ENCODE measurements around the gene PIM3.
A peak's percentile ranks its signal among the peaks of the same experiment; 100 is the strongest.

Gene PIM3

GRCh38 chr22:49991907-49992533 is 31.4 kb downstream of the PIM3 start:
- DNase-seq = no peak

DNA sequence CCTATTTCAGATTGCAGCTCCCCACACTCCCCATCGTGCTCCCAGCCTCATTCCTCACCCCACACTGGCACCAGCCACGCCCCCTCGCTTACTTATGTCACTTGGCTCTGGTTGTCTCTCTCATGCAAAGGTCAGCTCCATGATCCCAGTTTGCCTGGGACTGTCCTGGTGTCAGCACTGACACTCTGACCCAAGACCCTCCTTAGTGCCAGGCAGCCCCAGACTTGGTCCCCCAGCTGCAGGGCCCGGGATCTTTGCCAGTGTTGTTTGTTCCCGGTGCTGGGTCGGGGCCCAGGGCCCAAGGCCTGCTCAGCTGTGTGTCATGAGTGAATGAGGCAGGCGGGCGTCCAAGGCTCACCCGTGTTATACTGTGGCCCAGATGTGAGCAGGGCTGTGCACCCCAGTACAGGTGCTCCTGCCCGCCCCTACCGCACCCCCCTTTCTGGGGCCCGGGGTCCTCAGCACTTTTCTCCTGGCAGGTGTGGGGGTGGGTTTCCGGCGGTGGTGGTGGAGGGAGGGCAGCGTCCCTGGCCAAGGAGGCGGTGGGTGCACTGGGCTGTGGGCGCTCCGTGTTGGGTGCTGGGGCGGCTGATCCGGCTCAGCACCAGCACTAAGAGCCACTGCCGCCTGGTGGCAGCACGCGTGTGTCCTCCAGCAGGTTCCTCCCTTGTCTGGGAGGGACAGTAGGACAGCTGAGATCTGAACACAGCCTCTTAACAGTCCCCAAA is 32.5 kb downstream of the PIM3 start:
- peak in 11 of 14 donors; percentile 51 to 87 (median 73) for DNase-seq

DNA sequence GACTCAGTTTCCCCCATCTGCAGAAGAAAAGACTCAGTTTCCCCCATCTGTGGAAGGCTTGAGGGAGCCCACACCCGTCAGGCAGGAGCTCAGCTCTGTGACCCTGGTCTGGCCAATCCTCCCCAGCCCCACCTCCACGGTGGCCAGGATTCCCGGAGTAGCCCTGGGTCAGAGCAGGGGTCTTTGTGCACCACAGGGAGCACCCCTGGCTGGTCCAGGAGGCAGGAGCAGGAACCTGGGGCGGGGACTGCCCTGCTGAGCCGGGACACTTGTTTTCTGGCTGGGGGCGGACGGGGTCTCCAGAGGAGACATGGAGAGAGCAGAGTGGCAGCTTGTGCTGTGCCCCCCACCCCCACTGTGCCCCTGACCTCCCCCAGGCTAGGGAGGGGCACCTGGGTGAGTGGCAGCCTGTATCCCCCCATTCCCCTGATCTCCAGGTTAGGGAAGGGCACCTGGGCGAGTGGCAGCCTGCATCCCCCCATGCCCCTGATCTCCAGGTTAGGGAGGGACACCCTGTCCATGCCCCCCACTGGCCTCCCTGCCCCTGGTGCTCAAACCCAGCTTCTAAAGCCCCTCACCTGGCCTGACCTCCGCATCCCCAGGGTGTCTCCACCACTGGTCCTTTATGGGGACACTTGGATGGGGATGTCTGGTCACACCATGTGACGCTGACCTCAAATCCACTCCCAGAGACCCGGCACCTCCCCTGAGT is 33.2 kb downstream of the PIM3 start:
- DNase-seq = no peak

DNA sequence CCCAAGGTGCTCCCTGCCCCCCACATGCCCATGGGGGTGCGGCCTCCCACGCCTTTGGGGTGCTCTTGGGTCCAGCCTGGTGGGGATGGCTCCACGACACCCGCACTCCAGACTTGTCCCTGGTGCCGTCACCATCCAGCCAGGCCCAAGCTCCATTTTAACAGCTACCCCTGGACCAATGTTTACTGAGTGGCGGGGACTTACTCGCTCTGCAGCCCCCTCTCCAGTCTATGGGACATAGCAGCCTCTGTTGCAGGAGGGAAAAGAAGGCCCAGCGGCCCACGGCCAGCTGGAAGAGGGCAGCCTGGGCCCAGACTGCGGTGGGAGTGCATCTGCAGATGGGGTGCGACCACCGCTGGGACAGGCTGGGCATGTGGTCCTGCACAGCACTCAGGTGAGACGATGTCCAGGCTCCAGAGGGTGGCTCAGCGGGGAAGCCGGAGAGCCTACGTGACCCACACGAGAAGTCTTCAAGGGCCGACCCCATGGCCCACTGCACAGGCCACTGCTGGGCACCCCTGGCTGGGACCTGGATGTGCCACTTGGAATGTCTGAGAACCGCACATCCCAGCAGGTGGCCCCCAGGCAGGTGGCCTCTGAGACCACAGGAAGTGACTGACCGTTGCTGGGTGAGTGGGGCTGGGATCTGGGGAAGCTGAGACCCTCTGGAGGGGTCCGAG is 33.9 kb downstream of the PIM3 start:
- no peak for DNase-seq

DNA sequence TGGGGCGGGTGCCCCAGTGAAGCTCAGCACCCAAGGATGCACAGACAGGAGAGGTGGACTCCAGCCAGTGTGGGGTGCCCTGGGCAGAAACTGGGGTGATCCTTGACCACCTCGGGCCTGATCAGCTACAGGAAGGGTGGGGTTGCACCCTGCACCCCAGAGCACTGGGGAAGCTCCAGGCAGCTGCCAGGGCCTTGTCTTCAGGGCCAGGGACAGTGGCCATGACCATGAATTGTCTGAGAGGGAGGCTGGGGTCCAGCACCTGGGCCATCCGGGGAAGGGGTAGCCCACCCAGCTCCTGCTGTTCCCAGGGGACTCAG is 34.4 kb downstream of the PIM3 start:
- DNase-seq = no peak

- DNase-seq = no peak
Measured at GRCh38 chr22:49995361-49996118, 35.0 kb downstream of the PIM3 start.

- no peak for DNase-seq
Measured at GRCh38 chr22:49996119-49996517, 35.5 kb downstream of the PIM3 start.

DNA sequence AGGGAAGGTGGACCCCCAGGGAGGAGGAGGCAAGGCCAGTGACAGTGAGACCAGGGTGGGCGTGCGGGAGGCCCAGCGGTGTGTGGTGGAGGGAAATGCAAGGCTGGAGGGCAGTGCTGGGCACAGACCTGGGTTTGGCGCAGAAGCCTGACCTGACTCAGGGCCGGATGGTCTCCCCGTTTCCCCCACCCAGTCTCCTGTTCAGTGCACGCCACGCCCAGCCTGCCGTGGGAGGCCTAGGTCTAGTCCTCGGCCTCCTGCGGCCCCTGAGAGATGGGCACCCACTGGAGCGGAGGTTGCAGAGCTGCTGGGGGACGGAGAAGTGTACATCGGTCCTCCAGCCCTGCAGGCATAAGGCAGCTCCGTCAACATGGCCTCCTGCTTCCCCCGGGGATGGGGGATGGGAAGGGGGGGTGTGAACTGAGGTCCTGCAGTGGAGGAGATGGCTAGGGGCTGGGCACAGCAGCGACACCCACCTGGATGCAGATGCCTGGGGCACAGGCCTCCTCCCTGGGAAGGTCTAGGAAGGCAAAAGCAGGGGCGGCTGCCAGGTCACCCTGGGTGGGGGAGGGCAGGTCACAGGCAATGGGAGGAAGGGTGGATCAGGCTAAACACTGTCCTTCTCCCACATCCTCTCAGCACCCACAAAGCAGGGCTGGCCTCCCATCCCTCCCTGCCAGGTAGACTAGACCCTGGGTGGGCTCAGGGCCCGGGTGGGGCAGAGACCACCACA is 36.1 kb downstream of the PIM3 start:
- no peak for DNase-seq

- DNase-seq = no peak
Measured at GRCh38 chr22:49997251-49997599, 36.7 kb downstream of the PIM3 start.

DNA sequence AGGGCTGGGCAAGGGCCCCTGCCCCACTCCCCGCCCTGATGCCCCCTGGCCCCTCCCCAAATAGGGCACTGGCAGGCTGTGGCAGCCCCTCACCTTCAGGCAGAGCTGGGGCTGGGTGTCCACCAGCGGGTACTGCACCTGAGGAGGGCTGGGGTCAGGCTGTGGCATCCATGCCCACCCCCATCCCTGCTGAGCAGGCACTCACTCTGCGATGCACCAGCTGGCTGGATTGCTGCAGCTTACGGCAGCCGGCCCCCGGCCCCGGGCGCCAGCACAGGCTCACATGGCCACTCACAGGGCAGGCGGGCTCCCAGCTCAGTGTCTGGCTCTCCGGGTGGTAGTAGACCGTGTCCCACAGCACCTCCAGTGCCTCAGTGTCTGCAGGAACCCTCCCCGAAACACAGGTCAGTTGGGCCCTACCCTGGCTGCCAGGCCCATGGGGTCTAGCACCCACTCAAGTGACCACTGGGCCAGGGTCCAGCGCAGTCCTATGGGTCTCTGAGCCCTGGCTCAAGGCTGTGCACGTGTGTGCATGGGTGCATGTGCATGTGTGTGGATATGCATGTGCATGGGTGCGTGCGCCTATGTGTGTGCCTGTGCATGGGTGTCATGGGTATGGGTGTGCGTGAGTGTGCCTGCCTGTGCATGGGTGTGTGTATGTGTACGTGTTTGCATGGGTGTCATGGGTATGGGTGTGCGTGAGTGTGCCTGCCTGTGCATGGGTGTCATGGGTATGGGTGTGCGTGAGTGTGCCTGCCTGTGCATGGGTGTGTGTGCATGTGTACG is 37.6 kb downstream of the PIM3 start:
- DNase-seq = no peak

DNA sequence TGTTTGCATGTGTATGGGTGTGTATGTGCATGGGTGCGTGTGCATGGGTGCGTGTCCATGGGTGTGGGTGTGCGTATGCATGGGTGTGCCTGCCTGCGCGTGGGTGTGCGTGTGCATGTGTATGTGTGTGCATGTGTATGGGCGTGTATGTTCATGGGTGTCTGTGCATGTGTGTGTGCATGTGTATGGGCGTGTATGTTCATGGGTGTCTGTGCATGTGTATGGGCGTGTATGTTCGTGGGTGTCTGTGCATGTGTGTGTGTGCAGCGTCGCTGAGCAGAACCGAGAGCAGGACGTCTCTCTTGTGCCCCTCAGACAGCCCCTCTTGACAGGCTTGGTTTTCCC is 38.1 kb downstream of the PIM3 start:
- no peak for DNase-seq

DNA sequence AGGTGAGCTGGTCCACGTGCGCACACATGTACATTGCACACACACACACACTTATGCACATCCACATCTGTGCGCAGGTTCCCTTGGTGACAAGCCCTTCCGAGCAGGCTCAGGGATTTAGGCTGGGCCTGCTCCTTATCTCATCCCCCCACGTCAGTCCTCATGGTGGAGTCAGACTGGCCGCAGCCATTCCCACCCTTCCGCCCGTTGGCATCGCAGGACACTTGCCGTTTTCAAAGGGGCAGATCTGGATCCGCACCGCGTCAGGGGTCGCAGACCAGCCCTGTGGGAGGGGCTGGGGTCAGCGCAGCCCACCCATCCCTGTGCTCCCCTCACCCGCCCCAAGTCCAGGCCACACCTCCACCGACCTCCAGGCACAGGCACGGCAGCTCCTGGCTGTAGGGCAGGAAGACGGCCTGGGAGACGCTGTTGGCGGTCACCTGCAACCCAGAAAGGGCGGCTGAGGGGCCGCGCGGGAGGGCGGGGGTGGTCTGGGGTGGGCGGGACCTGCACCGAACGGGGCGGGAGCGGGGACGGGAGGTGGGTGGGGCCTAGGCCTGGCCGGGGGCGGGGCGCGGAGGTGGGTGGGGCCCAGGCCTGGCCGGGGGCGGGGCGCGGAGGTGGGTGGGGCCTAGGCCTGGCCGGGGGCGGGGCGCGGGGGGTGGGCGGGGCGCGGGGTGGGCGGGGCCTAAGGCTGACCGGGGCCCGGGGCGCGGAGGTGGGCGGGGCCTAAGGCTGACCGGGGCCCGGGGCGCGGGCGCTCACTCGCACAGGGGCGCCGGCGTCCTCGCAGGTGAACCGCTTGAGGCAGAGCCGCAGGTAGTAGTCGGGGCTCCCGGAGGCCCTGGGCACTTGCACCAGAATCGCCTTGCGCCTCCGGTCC is 38.7 kb downstream of the PIM3 start:
- DNase-seq = no peak

DNA sequence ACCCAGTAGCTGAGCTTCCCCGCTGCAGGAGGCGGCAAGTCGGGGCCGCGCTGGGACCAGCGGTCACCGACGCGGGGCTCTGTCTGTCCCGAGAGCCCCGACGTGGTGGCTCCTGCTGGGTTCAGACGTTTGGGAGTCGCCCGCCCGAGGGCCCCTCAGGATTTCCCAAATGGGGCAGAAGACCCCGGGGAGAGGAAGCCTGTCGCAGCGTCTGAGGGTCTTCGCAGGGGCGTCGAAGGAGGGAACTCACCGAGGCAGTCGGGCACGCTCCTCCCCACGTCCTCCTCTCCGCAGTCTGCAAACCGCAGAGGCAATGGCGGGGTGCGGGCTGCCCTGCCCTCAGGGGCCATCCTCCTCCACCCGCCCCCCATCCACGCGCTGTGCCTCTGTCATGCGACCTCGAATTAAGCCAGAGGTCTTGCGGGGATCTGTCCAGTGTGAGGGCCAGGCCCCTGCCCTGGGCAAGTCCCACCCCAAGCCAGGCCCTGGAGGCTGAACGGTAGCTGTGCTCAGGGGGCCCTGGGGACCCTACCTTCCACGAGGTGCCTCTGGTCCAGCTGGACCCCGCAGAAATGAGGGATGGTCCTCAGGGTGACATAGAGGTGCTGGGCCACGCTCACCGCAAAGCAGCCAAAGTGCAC is 39.5 kb downstream of the PIM3 start:
- DNase-seq = no peak

DNA sequence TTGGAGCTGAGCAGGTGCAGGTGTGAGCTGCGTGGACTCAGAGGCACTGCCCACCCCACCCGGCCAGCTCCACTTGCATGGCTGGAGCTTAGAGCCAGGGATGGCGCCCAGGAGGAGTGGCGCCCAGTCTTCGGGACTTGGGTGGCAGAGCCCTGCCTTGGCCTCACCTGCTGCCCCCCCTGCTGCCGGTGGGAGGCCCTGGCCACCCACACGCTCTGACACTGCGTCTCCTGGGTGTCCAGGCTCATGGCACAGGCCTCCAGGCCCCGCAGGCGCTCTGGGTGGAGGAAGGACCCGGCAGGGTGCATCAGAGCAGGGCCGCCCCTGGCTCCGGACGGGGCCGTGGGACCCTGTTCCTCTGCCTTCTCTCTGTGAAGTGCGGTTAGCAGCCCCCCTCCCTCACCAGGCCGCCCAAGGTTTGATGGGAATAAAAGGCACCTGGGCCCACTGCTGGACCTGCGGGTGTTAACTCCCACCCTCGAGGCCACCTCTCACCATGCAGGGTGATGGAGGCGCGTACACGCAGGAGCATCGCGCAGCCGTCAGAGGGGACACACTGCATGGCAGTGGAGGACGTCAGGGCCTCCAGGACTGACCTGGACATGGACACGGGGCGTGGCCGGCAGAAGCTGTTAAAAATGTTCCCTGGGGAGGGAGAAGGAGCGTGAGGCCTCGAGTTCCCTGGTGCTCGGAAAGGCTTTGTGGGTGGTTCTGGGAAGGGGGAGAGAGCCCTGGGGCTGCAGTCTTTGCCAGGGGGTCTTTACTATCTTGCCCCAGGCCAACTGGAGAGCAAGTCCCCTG is 40.2 kb downstream of the PIM3 start:
- DNase-seq = no peak

DNA sequence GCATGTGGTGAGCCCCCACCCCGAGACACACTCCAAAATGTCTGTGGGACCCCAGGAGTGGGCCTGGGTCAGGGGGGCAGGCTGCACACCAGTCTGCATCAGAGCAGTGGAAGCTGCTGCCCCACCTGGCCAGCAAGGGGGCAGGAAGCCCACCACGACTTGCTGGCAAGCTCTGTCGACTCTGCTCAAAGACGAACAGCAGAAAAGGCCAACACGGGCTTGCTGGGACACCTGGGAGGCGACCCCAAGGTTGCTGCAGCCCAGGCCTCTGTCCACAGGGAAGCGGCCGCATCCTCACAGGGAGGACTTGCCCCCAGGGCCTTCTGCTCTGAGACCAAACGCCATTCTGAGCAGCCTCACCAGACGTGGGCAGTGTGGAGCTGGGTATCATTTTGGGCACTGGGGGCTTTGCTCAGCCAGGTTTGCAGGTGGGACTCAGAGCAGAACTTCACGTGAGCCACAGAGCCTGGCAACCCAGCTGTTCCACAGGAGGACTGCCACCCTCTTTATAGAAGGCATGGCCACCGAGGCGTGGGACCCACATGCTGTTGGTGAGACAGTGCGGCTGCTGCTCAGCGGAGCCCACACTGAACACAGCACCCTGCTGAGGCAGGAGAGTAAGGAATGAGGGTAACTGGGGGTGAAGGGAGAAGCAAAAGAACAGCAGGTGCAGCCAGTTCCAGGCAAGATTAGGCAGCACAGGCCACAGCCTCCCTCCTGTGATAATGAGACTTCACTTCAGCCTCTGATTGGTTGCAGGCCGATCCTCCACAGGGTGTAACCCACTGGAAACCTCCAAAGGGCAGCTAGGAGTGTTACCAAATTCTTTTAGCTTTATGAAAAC is 41.0 kb downstream of the PIM3 start:
- no peak for DNase-seq

GRCh38 chr22:50002791-50003190 is 42.2 kb downstream of the PIM3 start:
- DNase-seq = no peak

GRCh38 chr22:50004918-50005317 is 44.3 kb downstream of the PIM3 start:
- DNase-seq = no peak

- DNase-seq = no peak
Measured at GRCh38 chr22:50007057-50007511, 46.5 kb downstream of the PIM3 start.
